Endometrial microvascular endothelial cells (primary cell): ENCODE measurements around the gene ZNF606. TPM values are rescaled to one million over a fixed set of nuclear protein-coding genes. Genes with fewer than 3 reads are reported as not detected.

Experiments used
- in situ Hi-C: cut with HindIII; loops from 2 replicates; pipeline ENCODE4 v1.10.0; 2017; ENCODE audit warnings: low sequenced_read_pairs, low pct_unique_long_range_greater_than_20kb; ENCODE audit errors: inconsistent ontology term
- total RNA-seq: library from RNA; depleted of rRNA; stranded (reverse); fragments of >200 nt; gene quantifications from one replicate; pipeline ENCODE4 v1.2.3, GENCODE V29; 2015; ENCODE audit errors: inconsistent ontology term

Gene ZNF606
- total RNA-seq, 1 donor from 2014 or later: 11.5 TPM

GRCh38 chr19:57947088-57947418 is 55.6 kb downstream of the ZNF606 start:
- in situ Hi-C loops: no loop called here

- in situ Hi-C loops: no loop called here
These were observed 56.3 kb downstream of the ZNF606 start for GRCh38 chr19:57946316-57946715.

DNA sequence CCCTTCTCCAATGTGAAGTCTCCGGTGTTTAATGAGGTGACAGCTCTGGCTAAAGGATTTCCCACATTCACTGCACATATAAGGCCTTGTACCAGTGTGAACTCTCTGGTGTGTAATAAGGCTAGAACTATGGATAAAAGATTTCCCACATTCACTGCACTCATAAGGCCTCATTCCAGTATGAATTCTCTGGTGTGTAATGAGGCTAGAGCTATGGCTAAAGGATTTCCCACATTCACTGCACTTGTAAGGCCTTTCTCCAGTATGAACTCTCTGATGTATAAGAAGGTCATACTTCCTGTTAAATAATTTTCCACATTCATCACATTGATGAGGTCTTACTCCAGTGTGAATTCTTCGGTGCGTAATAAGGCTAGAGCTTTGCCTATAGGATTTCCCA is 61.0 kb downstream of the ZNF606 start:
- in situ Hi-C loops: no loop called here

DNA sequence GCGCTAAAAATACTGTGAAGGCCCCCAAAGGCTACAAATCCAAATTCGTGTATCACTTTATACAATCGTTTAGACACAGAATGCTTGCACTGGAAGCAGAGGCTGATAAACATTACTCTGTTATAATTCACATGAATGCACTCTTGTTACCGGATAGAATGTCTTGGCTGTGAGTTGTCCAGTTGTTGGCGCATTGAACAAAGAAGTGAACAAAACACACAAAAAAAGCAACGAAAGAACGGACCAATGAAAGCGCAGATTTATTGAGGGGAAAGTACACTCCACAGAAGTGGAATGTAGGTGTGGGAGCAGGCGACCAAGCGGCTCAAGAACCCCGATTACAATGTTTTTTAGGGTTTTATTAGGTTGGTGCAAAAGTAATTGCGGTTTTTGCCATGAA is 66.9 kb downstream of the ZNF606 start:
- in situ Hi-C loops: no loop called here

- in situ Hi-C loops: no loop called here
These were observed 67.6 kb downstream of the ZNF606 start, which contains the start of gene ZNF418 for GRCh38 chr19:57934820-57935665. TSS of gene ZNF418 (minus strand) at chr19:57935402. CDS start at chr19:57933822, 1,580 bp downstream.

GRCh38 chr19:57927587-57927986 is 75.0 kb downstream of the ZNF606 start:
- in situ Hi-C loops: no loop called here

Other genes starting within 250 kb of the ZNF606 start
- 11.5 TPM for gene ZNF586, start 233.1 kb downstream of the ZNF606 start, total RNA-seq
- 3.4 TPM for gene ZNF552, start 187.9 kb downstream of the ZNF606 start, total RNA-seq
- gene ZNF587B, start 172.5 kb downstream of the ZNF606 start, total RNA-seq: 7.4 TPM
- gene ZNF587, start 153.0 kb downstream of the ZNF606 start, total RNA-seq: 35.4 TPM
- 1.7 TPM for gene ZNF814, start 113.8 kb downstream of the ZNF606 start, total RNA-seq
- gene ZNF417, start 86.2 kb downstream of the ZNF606 start, total RNA-seq: 4.8 TPM
- under 0.01 TPM for gene ZNF418, start 67.4 kb downstream of the ZNF606 start, total RNA-seq
- gene ZNF256, start 55.1 kb downstream of the ZNF606 start, total RNA-seq: 0.84 TPM
- gene C19orf18, start 28.3 kb downstream of the ZNF606 start, total RNA-seq: not detected
- gene ZSCAN1, start 31.2 kb upstream of the ZNF606 start, total RNA-seq: not detected
- not detected for gene ZNF135, start 56.5 kb upstream of the ZNF606 start, total RNA-seq
- 4.8 TPM for gene ZSCAN18, start 95.4 kb upstream of the ZNF606 start, total RNA-seq
- 7.2 TPM for gene ZNF329, start 148.0 kb upstream of the ZNF606 start, total RNA-seq
- gene ZNF274, start 180.2 kb upstream of the ZNF606 start, total RNA-seq: 13.9 TPM
- gene ZNF544, start 226.1 kb upstream of the ZNF606 start, total RNA-seq: 59.2 TPM